NT2/D1 (cell line): Measurements from ENCODE around the gene LLGL1.

ENCODE experiments used
- SUZ12 ChIP-seq: IDR thresholded peaks from 2 replicates; pipeline ENCODE4 v1.6.1; 2011; ENCODE audit not compliant: insufficient read length, insufficient read depth; ENCODE audit errors: extremely low read depth
- ZNF274 ChIP-seq: IDR thresholded peaks from 2 replicates; pipeline ENCODE4 v1.6.1; 2011; ENCODE audit warnings: mild to moderate bottlenecking, low read depth, low read length

GRCh38 chr17:18253947-18254821 lies 28.7 kb downstream of the LLGL1 start:
- TF ChIP-seq ZNF274 (no peak), SUZ12 (no peak)
